SK-N-SH (cell line): Measurements from ENCODE around the gene TEAD1. TPM values are rescaled to one million over a fixed set of nuclear protein-coding genes. Genes with fewer than 3 reads are reported as not detected.
A peak's percentile ranks its signal among the peaks of the same experiment; 100 is the strongest.

ENCODE experiments used
- CTCF ChIA-PET: fragments of 300-600, 350-600 bp; formaldehyde crosslinking; extraction: SDS; loops from one replicate; lab custom pipeline; 2021; lab: Yijun Ruan, JAX
- POLR2A ChIA-PET: fragments of 350-600 bp; sonication (Branson Sonifier 250); formaldehyde crosslinking; extraction: SDS; loops from one replicate; lab custom pipeline; 2020; ENCODE audit warnings: antibody characterized with exemption, inconsistent platforms; lab: Yijun Ruan, JAX
- DNase-seq: peaks from one replicate; pipeline ENCODE4 v3.0.0; 2012
- H2AFZ ChIP-seq: fragments of 200-600 bp; sonication (generic); 2 replicates; pipeline ENCODE4 v1.8.1; 2016; ENCODE audit warnings: antibody characterized with exemption, mild to moderate bottlenecking, low read depth
- H3F3A ChIP-seq: fragments of 200-600 bp; sonication (generic); replicated peaks from 2 replicates; pipeline ENCODE3; 2016; ENCODE audit warnings: antibody characterized with exemption, mild to moderate bottlenecking; ENCODE audit not compliant: insufficient read depth
- H3K27ac ChIP-seq, 2 experiments: fragments of 200-500 bp in 1 of 2; fragments of 200-600 bp in 1 of 2; sonication (Bioruptor generic) in 1 of 2; sonication (generic), shearing (Covaris generic) in 1 of 2; 2 replicates each; pipeline versions ENCODE4 v1.5.1 to v1.6.1; 2014 to 2016; ENCODE audit warnings: low read depth in 2 of 2, inconsistent platforms in 1 of 2, low read length in 1 of 2, mild to moderate bottlenecking in 1 of 2, mixed read lengths in 1 of 2
- H3K27me3 ChIP-seq: fragments of 200-600 bp; sonication (generic), shearing (Covaris generic); 2 replicates; pipeline ENCODE4 v1.6.1; 2016; ENCODE audit warnings: mixed run types; ENCODE audit not compliant: insufficient read depth
- H3K36me3 ChIP-seq, 2 experiments: fragments of 200-500 bp in 1 of 2; fragments of 200-600 bp in 1 of 2; sonication (Bioruptor generic) in 1 of 2; sonication (generic) in 1 of 2; replicated peaks in 1 of 2; 2 replicates each; pipeline versions ENCODE3 to v1.5.1; 2014 to 2016; ENCODE audit warnings: low read length in 1 of 2, mild to moderate bottlenecking in 1 of 2; ENCODE audit not compliant: insufficient read depth in 2 of 2, control insufficient read depth in 1 of 2
- H3K4me1 ChIP-seq, 2 experiments: fragments of 200-500 bp in 1 of 2; fragments of 200-600 bp in 1 of 2; sonication (Bioruptor generic) in 1 of 2; sonication (generic), shearing (Covaris generic) in 1 of 2; 2 replicates each; pipeline versions ENCODE4 v1.5.1 to v1.6.1; 2014 to 2016; ENCODE audit warnings: low read depth in 1 of 2, low read length in 1 of 2, mixed run types in 1 of 2; ENCODE audit not compliant: insufficient read depth in 2 of 2, control insufficient read depth in 1 of 2
- H3K4me2 ChIP-seq: fragments of 200-600 bp; sonication (generic), shearing (Covaris generic); 2 replicates; pipeline ENCODE4 v1.6.1; 2017; ENCODE audit warnings: mixed run types
- H3K4me3 ChIP-seq, 2 experiments: fragments of 200-500 bp in 1 of 2; fragments of 200-600 bp in 1 of 2; sonication (Bioruptor generic) in 1 of 2; sonication (generic), shearing (Covaris generic) in 1 of 2; 2 replicates each; pipeline versions ENCODE4 v1.5.1 to v1.8.1; 2014 to 2016; ENCODE audit warnings: low read depth in 2 of 2, inconsistent platforms in 1 of 2, low read length in 1 of 2, mild to moderate bottlenecking in 1 of 2, mixed read lengths in 1 of 2, moderate library complexity in 1 of 2
- H3K79me2 ChIP-seq: fragments of 200-600 bp; sonication (generic); 2 replicates; pipeline ENCODE4 v1.8.1; 2017; ENCODE audit warnings: mild to moderate bottlenecking; ENCODE audit not compliant: insufficient read depth
- H3K9ac ChIP-seq: fragments of 200-600 bp; sonication (generic); 2 replicates; pipeline ENCODE4 v1.6.1; 2017; ENCODE audit warnings: mixed run types
- H3K9me2 ChIP-seq: fragments of 200-600 bp; sonication (generic); 2 replicates; pipeline ENCODE4 v1.6.1; 2017; ENCODE audit warnings: mixed run types
- H3K9me3 ChIP-seq: fragments of 200-600 bp; sonication (generic); 2 replicates; pipeline ENCODE4 v1.6.1; 2017; ENCODE audit warnings: mixed run types, mild to moderate bottlenecking, moderate library complexity
- H4K20me1 ChIP-seq: fragments of 200-600 bp; sonication (generic); 2 replicates; pipeline ENCODE4 v1.6.1; 2017; ENCODE audit warnings: mild to moderate bottlenecking, mixed run types; ENCODE audit not compliant: insufficient read depth
- ELF1 ChIP-seq: IDR thresholded peaks from 2 replicates; pipeline ENCODE4 v1.4.0; 2012
- FOSL2 ChIP-seq: IDR thresholded peaks from 2 replicates; pipeline ENCODE4 v1.4.0; 2012; ENCODE audit warnings: low read depth, mild to moderate bottlenecking, moderate library complexity, borderline replicate concordance
- FOXJ3 ChIP-seq: sonication (generic); formaldehyde crosslinking; IDR thresholded peaks from 2 replicates; pipeline ENCODE4 v1.5.1; 2020; ENCODE audit warnings: mild to moderate bottlenecking, missing genetic modification reagents
- FOXM1 ChIP-seq: IDR thresholded peaks from 2 replicates; pipeline ENCODE4 v1.4.0; 2012; ENCODE audit warnings: low read depth, mild to moderate bottlenecking
- GABPA ChIP-seq: IDR thresholded peaks from 2 replicates; pipeline ENCODE4 v1.4.0; 2012; ENCODE audit warnings: low read depth, mild to moderate bottlenecking
- GATA2 ChIP-seq: sonication (generic); formaldehyde crosslinking; IDR thresholded peaks from 2 replicates; pipeline ENCODE4 v1.5.0; 2020; ENCODE audit warnings: mild to moderate bottlenecking, missing genetic modification reagents
- JUND ChIP-seq: IDR thresholded peaks from 2 replicates; pipeline ENCODE4 v1.4.0; 2012
- MXI1 ChIP-seq: IDR thresholded peaks from 2 replicates; pipeline ENCODE4 v1.6.1; 2012; ENCODE audit warnings: mild to moderate bottlenecking, low read depth, low read length, improper control_type of control experiment
- POLR2AphosphoS5 ChIP-seq: IDR thresholded peaks from 2 replicates; pipeline ENCODE4 v1.6.1; 2012; ENCODE audit warnings: low read depth, low read length
- RAD21 ChIP-seq: IDR thresholded peaks from 2 replicates; pipeline ENCODE4 v1.6.1; 2012; ENCODE audit warnings: mild to moderate bottlenecking, low read length
- RFX5 ChIP-seq: IDR thresholded peaks from 2 replicates; pipeline ENCODE4 v1.6.1; 2012; ENCODE audit warnings: mild to moderate bottlenecking, improper control_type of control experiment, low read length
- SIN3A ChIP-seq: IDR thresholded peaks from 2 replicates; pipeline ENCODE4 v1.6.1; 2012; ENCODE audit warnings: low read depth, mild to moderate bottlenecking, low read length, moderate library complexity, borderline replicate concordance
- TAF1 ChIP-seq: IDR thresholded peaks from 2 replicates; pipeline ENCODE4 v1.6.1; 2012; ENCODE audit warnings: low read depth, mild to moderate bottlenecking, low read length, moderate library complexity, borderline replicate concordance
- WGBS: methylation state at CpG from one replicate; pipeline ENCODE4 v1.1.6; 2017; ENCODE audit warnings: low lambda C conversion rate; 5-methylcytosine and 5-hydroxymethylcytosine counted together
- polyA plus RNA-seq, 3 experiments: library from polyadenylated mRNA; depleted of rRNA; stranded (reverse); fragments of >200 nt; gene quantifications; 2 replicates each; pipeline ENCODE4 v1.2.3, GENCODE V29; 2012
- TF ChIP-seq, protein P1 (sequence below): IDR thresholded peaks from 2 replicates; pipeline ENCODE4 v1.4.0; 2012; ENCODE audit warnings: low read depth

The TEAD1 gene
- polyA plus RNA-seq, 1 of the 3 experiments (the other 2 are of a cell fraction): 31.2 TPM

DNA sequence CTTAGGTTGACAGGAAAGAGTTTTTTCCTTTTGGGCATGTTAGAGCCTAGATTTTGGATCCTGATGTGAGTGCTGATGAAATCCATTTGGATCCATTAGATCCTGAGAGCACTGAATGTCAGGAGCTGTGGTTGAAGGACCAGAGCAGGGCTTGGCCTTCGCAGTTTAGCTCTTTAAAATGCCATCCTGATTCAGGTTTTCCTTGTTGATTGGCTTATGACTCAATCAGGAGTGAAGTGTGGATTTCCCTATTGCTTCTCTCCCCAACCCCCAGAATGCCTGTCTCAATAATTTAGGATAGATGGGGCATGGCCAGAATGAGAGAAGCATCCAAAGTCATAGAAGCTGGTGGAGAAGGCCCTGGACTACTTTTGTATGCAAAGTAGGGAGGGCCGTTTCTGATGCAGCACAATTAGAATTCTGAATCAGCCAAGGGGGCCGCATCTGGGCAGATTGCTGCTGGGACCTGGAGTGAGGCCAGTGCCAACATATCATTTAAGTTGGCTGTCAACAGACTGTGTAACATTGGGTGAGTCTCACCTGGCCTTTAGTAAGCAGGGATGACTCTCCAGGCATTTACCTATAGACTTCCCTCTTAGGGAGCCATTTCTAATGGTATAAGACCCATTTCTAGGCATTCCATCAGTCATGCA, 80.5 kb downstream of the TEAD1 start (continued):
- TF ChIP-seq MXI1: no peak
- TF ChIP-seq ELF1: no peak
- TF ChIP-seq RFX5: no peak
- TF ChIP-seq FOXJ3 (CRISPR knock-in tag): no peak

DNA sequence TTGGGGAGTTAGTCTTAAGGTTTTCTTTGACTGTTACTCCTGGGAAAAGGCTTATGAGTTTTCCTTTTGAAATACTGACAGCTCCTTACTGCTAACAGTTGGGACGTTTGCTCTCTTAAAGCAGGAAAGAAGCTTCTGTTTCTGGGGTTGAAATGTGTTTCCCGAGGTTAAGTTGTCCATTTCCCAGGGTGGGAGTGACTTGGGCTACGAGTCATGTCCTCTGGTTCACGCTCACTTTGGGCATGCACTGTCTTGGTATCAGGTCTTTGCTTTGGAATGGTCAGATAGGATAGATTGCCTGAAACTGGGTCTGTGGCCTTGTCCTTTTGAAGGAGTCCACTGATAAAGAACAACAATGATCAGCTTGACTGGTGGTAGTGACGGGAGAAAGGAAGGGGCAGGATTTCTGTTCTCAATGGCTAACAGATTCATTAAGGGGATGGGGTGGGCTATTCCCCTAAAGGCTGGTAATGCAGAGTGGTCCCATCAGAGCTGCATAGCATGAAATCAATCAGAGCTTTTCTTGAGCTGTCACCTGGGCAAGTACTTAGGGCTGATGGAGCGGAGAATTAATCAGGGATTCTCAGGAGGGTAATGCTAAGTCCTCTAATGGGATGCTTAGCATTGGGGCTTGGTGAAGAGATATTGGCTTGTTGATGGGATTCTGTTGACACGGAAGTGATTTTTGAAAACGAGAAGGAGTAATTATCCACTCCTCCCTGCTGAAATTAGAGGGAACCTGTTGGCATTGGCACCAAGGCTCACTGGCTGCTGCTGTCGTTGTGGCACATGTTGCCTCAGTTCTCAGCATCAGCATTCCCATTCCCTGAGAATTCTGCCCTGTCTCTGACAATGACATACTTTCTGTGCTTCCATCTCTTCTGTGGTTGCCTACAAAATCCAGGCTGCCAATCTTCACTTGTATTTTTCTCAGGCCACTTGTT, 81.6 kb downstream of the TEAD1 start:
- Histone ChIP-seq H3K9ac (no peak overlapping the region), H3K27me3 (no peaks in the 10 kb centered on the region), H3K4me1 (peaks cover 17 to 20% of the 10 kb centered on the region in 2 experiments; a peak in 3 of 4 replicates), H3K9me3 (no peaks in the 10 kb centered on the region), H3K9me2 (no peaks in the 10 kb centered on the region), H3K36me3 (no peaks in the 10 kb centered on the region), H3K4me2 (peak overlapping the region; percentile 20; the same call in 1 of the 2 replicates), H4K20me1 (peaks cover 96% of the 10 kb centered on the region), H2AFZ (no peak overlapping the region), H3F3A (peaks cover 10% of the 10 kb centered on the region), H3K27ac (peak overlapping the region in 1 of 2 experiments; percentile 52; a peak in 2 of 4 replicates), H3K4me3 (no peak overlapping the region), H3K79me2 (peaks cover 100% of the 10 kb centered on the region)
- DNase-seq: no peak
- ChIA-PET CTCF (interaction anchor here (0.8 to 1.2 kb wide), 2 partner anchors 13 to 109 kb away, joined by 3 read pairs; no protein-coding TSS in a partner anchor), POLR2A (no interaction called here)
- WGBS: 65% methylated on average over 9 of the region's 9 CpGs
- TF ChIP-seq GABPA (no peak), JUND (no peak), POLR2AphosphoS5 (no peak), SIN3A (no peak), TAF1 (no peak), FOSL2 (peak; percentile 24; the same call in 1 of the 2 replicates)

DNA sequence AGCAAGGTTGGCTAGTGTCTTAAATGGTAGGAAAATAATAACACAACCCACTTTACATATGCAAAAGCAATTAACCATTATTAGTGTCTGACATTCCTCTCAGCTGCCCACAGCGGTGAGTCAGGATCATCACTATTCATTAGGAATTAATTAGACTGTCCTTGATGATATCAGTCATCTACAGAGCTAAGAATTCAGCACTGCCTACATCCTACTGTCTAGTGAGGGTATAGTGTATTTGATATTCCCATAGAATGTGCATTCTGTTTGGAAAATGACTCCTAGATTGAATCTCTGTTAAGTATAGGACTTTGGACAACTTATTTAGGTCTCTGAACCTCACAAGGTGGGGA, 82.2 kb downstream of the TEAD1 start:
- DNase-seq: no peak
- no peaks in the 10 kb centered on the region for H3K9me2 ChIP-seq
- H3K4me1 ChIP-seq: peaks cover 16 to 20% of the 10 kb centered on the region in 2 experiments; a peak in 3 of 4 replicates
- ChIA-PET CTCF (interaction anchor here (1.4 kb wide), 1 partner anchor 9 kb away, joined by 4 read pairs; no protein-coding TSS in a partner anchor), POLR2A (no interaction called here)
- WGBS: 94% methylated on average over 1 of the region's 1 CpG
- no peak overlapping the region for H3K4me2 ChIP-seq
- no peak overlapping the region for H2AFZ ChIP-seq
- peaks cover 96% of the 10 kb centered on the region for H4K20me1 ChIP-seq
- peaks cover 100% of the 10 kb centered on the region for H3K79me2 ChIP-seq
- H3K27me3 ChIP-seq: no peaks in the 10 kb centered on the region
- no peaks in the 10 kb centered on the region for H3K9me3 ChIP-seq
- TF ChIP-seq, protein P1, sequence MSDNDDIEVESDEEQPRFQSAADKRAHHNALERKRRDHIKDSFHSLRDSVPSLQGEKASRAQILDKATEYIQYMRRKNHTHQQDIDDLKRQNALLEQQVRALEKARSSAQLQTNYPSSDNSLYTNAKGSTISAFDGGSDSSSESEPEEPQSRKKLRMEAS: no peak
- no peak for TF ChIP-seq RFX5
- TF ChIP-seq FOXM1: no peak
- TF ChIP-seq RAD21: no peak
- TF ChIP-seq GATA2: no peak
- no peaks in the 10 kb centered on the region for H3K36me3 ChIP-seq
- H3K27ac ChIP-seq: peak overlapping the region in 1 of 2 experiments; percentile 52; a peak in 1 of 4 replicates
- no peak overlapping the region for H3K4me3 ChIP-seq
- H3F3A ChIP-seq: peaks cover 10% of the 10 kb centered on the region
- H3K9ac ChIP-seq: no peak overlapping the region
